ENCODE measurements around the gene ZDHHC18.
A peak's percentile ranks its signal among the peaks of the same experiment; 100 is the strongest.

The ZDHHC18 gene, protein sequence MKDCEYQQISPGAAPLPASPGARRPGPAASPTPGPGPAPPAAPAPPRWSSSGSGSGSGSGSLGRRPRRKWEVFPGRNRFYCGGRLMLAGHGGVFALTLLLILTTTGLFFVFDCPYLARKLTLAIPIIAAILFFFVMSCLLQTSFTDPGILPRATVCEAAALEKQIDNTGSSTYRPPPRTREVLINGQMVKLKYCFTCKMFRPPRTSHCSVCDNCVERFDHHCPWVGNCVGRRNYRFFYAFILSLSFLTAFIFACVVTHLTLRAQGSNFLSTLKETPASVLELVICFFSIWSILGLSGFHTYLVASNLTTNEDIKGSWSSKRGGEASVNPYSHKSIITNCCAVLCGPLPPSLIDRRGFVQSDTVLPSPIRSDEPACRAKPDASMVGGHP

DNA sequence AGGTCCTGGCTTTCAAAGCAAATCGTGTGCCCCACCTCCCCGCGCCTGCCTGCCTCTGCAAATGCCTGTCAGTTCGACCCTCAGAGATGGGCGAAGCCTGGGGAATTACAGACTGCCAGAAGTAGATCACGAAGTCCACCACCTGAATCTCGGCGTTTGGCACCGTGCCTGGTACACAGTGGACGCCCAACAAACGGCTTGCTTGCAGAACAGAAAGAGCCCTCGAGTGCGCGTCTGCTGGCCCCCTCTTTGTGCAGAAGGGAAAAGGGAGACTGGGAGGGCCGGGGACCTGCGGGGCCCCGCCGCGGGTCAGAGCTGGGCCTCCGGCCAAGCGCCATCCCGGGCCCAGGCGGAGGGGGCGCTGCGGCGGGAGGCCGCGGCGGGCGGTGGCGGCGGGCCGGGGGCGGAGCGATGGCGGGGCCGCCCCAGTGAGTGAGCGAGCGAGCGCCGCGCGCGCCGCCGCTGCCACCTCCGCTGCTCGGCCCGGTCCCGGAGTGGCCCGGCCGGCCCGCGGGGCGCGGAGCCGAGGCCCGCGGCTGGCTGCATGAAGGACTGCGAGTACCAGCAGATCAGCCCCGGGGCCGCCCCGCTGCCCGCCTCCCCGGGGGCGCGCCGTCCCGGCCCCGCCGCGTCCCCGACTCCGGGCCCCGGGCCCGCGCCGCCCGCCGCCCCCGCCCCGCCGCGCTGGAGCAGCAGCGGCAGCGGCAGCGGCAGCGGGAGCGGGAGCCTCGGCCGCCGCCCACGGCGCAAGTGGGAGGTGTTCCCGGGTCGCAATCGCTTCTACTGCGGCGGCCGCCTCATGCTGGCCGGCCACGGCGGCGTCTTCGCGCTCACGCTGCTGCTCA lies at the start of gene ZDHHC18:
Gene ZDHHC18, plus strand, starts transcription at position 428 of the 845 bp plus-strand sequence. Its CDS starts 117 bp downstream, at position 545.
- DNase-seq: peak; percentile 76

DNA sequence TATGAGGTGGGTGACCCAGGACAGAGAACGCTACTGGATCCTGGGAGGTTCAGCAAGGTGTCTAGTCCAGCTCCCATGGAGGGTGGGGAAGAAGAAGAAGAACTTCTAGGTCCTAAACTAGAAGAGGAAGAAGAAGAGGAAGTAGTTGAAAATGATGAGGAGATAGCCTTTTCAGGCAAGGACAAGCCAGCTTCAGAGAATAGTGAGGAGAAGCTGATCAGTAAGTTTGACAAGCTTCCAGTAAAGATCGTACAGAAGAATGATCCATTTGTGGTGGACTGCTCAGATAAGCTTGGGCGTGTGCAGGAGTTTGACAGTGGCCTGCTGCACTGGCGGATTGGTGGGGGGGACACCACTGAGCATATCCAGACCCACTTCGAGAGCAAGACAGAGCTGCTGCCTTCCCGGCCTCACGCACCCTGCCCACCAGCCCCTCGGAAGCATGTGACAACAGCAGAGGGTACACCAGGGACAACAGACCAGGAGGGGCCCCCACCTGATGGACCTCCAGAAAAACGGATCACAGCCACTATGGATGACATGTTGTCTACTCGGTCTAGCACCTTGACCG lies 47.3 kb upstream of the ZDHHC18 start:
- DNase-seq: no peak

DNA sequence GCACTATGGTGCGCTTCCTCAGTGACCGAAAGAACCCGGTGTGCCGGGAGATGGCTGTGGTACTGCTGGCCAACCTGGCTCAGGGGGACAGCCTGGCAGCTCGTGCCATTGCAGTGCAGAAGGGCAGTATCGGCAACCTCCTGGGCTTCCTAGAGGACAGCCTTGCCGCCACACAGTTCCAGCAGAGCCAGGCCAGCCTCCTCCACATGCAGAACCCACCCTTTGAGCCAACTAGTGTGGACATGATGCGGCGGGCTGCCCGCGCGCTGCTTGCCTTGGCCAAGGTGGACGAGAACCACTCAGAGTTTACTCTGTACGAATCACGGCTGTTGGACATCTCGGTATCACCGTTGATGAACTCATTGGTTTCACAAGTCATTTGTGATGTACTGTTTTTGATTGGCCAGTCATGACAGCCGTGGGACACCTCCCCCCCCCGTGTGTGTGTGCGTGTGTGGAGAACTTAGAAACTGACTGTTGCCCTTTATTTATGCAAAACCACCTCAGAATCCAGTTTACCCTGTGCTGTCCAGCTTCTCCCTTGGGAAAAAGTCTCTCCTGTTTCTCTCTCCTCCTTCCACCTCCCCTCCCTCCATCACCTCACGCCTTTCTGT lies 46.0 kb upstream of the ZDHHC18 start:
- no peak for DNase-seq

DNA sequence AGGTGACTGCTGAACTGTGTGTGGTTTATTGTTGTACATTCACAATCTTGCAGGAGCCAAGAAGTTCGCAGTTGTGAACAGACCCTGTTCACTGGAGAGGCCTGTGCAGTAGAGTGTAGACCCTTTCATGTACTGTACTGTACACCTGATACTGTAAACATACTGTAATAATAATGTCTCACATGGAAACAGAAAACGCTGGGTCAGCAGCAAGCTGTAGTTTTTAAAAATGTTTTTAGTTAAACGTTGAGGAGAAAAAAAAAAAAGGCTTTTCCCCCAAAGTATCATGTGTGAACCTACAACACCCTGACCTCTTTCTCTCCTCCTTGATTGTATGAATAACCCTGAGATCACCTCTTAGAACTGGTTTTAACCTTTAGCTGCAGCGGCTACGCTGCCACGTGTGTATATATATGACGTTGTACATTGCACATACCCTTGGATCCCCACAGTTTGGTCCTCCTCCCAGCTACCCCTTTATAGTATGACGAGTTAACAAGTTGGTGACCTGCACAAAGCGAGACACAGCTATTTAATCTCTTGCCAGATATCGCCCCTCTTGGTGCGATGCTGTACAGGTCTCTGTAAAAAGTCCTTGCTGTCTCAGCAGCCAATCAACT lies 45.2 kb upstream of the ZDHHC18 start:
- no peak for DNase-seq

DNA sequence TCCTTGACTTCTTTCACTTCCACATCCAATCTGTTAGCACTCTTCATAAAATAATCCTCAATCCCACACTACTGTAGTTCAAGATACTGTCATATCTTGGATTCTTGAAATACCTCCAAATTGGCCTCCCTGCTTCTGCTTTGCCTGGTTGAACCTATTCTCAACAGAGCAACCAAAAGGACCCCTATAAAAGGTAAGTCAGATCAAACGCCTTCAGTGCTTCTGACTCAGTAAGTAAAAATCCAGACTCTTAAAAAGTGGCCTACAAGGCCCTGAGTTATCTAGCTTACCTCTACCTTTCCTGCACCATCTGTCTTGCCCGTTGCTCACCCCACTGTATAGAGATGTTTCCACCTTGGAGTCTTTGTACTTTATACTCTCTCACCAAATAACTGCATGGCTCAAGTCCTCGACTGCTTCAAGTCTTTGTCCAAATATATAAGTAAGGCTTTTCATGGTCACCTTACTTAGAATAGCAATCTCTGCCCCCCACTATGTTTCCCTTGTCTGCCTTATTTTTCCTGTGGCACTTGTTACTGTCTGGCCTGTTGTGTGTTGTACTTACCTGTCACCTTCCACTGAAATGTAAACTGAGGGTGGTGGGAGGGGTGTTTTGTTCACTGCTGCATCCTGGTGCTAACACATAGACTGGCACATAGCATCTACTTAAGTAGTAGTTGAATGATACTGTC lies 43.8 kb upstream of the ZDHHC18 start:
- no peak for DNase-seq

- DNase-seq: no peak
Observed at GRCh38 chr1:26783646-26784022, 42.9 kb upstream of the ZDHHC18 start.

GRCh38 chr1:26784023-26784871 lies 42.2 kb upstream of the ZDHHC18 start:
- no peak for DNase-seq

GRCh38 chr1:26784886-26785285 lies 41.6 kb upstream of the ZDHHC18 start:
- no peak for DNase-seq

DNA sequence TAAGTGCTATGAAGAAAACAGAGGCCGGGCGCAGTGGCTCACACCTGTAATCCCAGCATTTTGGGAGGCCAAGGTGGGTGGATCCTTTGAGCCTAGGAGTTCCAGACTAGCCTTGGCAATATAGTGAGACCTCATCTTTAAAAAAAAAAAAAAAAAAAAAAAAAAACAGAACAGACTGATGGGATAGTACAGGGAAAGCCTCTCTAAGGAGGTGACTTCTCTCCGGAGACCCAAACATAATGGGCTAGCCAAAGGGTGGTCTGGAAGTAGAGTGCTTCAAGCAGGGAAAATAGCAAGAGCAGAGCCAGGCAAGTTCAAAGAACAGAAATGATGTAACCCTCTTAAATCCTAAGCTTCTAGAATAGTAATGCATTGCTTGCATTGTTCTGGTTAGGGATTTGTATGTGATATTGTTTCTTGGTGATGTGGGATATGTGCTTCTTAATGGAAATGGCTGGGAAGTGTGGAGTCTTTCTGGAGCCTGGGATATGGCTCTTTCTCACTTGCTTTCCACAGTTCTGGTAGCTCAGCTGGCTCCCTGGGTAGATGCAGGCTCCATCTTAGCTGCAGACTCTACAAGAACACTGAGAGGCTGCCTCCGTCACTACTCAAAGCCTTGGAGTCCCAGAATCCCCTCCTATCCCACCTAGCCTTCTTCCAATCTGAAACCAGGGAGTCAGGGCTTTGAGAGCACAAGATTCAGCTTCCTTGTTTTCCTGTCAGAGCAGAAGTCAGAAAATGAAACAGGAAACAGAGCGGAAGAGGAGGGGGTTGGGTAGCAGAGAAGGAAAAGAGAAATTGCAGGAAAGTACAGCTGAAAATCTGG lies 40.7 kb upstream of the ZDHHC18 start:
- no peak for DNase-seq

- DNase-seq: peak; percentile 27
Observed at GRCh38 chr1:26786437-26787380, 39.8 kb upstream of the ZDHHC18 start.

DNA sequence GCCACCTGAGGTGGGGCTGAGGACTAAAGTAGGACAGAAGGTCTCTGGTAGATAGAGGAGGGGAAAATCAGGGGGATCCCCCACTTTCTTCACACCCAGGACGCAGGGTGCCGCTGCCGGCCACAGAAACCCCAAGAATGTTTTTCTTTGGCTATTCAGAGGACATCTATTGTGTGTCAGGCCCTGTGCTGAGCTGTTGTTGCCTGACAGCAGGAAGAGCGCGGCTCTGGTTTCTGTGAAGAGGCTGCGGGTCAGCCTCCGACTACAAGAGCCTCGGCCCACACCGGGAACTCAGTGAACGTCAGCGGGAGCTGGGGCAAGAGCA lies 39.1 kb upstream of the ZDHHC18 start:
- no peak for DNase-seq

DNA sequence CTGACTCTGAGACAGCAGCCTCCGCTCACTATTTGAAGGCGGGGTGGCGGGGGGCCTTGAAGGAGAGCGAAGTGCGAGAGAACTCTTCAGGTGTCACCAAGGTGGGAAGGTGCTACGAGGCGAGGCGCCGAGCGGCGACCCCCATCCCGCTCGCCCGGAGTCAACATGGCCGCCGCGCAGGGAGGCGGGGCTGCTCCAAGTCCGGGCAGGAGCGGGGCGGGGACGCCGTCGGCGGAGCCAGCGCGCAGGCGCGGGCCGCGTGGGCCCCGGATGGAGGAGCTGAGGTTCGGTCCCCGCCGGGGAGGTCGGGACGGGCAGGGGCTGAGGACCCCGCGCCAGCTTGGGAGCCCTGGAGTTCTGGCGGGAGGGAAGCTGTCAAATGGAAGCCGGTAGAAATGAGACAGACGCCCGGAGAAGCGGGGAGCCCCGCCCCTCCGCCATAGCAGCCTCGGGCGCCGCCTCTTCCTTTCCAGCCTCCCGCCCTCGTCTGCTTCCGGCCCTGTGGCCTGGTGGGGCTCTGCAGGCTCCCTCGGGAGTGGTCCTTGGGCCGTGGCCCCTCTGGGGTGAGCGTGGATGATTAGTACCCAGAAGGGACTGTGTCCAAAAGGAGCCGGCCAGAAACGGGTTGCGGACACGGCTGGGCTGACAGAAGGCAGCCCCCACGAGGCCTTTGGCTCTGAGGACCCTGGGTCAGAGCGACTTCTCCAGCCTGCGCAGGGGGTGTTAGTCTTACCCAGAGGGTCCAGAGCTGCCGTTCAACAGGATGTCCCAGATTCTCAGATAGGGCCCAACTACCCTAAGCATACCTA lies 38.6 kb upstream of the ZDHHC18 start, which contains the start of gene PIGV:
Gene PIGV, plus strand, starts transcription at position 245 of the 809 bp plus-strand sequence. CDS start 2,866 bp downstream, outside the sequence.
- DNase-seq: peak; percentile 91

- DNase-seq: no peak
Observed at GRCh38 chr1:26788515-26788785, 38.0 kb upstream of the ZDHHC18 start.

DNA sequence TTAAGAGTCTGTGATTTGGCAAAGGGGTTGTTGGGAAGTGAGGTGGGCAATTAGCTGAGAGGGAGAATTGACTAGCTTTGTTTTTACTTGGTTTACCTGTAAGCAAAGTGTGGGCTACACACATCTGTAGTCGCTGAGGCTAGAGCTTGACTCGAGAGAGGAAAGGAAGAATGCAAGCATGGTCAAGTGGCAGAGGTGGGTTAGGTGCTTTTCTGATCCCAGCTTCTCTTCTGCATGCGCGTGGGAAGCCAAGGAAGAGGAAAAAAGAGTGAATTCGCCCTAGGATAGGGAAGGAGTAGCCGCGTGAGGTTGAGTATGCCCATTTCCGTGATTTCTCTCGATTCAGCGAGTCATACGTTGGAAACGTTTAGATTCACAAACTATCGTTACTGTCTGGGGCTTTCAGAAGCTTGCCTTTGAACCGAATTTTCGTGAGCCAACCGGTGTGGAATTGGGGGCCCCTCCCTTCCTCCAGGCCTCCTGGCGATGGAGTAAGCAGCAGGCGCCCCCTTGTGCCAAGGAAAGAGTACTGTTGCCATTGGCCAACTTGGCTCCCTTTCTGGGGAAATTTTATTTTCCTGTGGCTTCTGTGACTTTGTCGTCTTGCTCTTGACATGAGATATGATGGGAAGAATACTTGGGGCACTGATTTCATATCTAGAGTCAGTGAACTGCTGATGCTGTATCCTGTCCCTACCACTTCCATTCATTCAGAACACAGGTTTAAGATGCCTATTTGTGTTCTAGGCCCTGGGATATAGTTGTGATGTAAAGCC lies 37.5 kb upstream of the ZDHHC18 start:
- peak; percentile 89 for DNase-seq

GRCh38 chr1:26789612-26789865 lies 36.9 kb upstream of the ZDHHC18 start:
- DNase-seq: no peak

DNA sequence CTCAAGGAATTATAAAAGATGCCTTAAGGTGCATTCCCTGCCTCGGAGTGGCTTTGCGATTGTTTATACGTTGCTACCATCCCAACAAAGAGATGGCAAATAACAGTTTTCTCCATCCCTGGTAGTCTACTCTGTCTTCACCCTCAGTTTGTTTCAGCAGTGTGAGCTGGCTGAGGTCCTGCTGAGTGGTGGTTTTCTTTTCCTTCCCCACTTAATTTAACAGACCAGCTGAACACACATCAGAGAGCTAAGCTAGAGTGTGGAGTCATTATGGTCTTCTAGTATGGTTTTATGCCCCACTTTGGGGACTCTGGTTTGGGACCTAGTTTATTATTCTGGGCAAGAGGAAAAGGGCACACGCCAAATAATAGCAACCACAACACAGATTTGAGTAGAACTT lies 36.6 kb upstream of the ZDHHC18 start:
- DNase-seq: no peak

DNA sequence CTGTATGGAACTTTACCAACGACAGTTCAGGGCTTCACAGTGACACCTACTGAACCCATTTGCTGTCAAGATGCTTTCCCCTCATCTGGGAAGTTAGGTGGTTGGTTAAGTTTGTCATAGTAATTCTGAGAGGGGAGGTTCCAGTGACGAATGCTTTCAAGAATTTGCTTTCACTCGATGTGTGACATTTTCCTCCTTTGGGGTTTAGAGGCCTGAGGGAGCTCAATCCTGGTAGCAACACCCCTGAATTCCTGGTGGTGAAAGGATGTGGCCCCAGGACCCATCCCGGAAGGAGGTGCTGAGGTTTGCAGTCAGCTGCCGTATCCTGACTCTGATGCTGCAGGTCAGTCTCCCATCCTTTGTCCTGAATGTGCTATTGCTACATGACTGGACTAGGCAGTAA lies 35.9 kb upstream of the ZDHHC18 start:
- no peak for DNase-seq

DNA sequence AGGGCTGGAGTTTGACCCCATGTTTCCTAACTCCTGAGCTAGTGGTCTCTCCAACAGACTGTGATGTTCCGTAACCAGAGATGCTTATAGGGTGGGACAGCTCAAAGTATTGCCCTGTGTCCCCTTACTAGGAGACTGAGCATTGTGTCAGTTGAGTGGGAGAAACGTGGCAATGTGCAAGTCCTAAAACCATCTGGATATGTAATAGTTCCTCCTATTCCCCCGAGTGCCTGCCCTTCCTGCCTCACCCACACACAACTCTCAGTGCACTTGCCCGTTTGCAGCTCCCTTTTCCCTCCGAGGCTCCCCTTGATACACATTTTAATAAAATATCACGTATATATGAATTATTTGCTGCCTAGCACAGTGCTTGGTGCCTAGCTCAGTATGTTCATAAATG lies 35.3 kb upstream of the ZDHHC18 start:
- no peak for DNase-seq

Measured in activated naive CD4-positive, alpha-beta T cell treated with anti-CD3 and anti-CD28 coated beads, Interleukin-2, amount 50 U/mL, for 16 hours (primary cell).